HepG2 (cell line): ENCODE results near the gene ANKRD53. TPM values are rescaled to one million over a fixed set of nuclear protein-coding genes. Genes with fewer than 3 reads are reported as not detected.
A peak's percentile ranks its signal among the peaks of the same experiment; 100 is the strongest.

Experiments used
- ATAC-seq: fragments of 200-7000 bp; cut with Tn5 transposase; 3 replicates; pipeline ENCODE4 v1.9.1; 2020; ENCODE audit warnings: mild to moderate bottlenecking, moderate library complexity
- BruUV-seq: library from RNA; stranded (reverse); fragments of 400-500 nt; replicated peaks from 2 replicates; lab custom pipeline; 2021; lab: Mats Ljungman, UMichigan
- CTCF ChIA-PET: fragments of 300-600 bp; formaldehyde crosslinking; extraction: SDS; loops from one replicate; lab custom pipeline; 2021; ENCODE audit warnings: low total read pairs, inconsistent platforms, low intra/inter-chr PET ratio; lab: Yijun Ruan, JAX
- POLR2A ChIA-PET: fragments of 350-600 bp; sonication (Branson Sonifier 250); formaldehyde crosslinking; loops from one replicate; lab custom pipeline; 2020; ENCODE audit warnings: antibody characterized with exemption, inconsistent platforms; lab: Yijun Ruan, JAX
- DNase-seq: peaks from one replicate; pipeline ENCODE4 v3.0.0-alpha.2; 2015; ENCODE audit warnings: low spot score
- FAIRE-seq: peaks from 3 replicates; lab custom pipeline; 2011; peaks lifted over from hg19 to GRCh38; lab: Jason Lieb, UNC
- H2AFZ ChIP-seq: one replicate; pipeline ENCODE4 v1.6.1; 2011; ENCODE audit warnings: low read length, inconsistent platforms
- H3K27ac ChIP-seq: fragments of 300-600 bp; 3 replicates; pipeline ENCODE4 v1.8.0; 2011; ENCODE audit warnings: mixed run types, mild to moderate bottlenecking, mixed read lengths, low read length, inconsistent platforms; ENCODE audit not compliant: insufficient read depth; ENCODE audit errors: extremely low read length
- H3K27me3 ChIP-seq, 2 experiments: fragments of 200-600 bp in 1 of 2; 2 replicates in 1 of 2; 3 replicates in 1 of 2; pipeline versions ENCODE4 v1.6.0 to v1.8.0; 2011; ENCODE audit warnings: low read length in 2 of 2, mild to moderate bottlenecking in 2 of 2, moderate library complexity in 2 of 2, inconsistent platforms in 1 of 2; ENCODE audit not compliant: insufficient read depth in 2 of 2, control insufficient read depth in 1 of 2
- H3K36me3 ChIP-seq, 2 experiments: fragments of 200-600 bp in 1 of 2; replicated peaks in 1 of 2; 2 replicates in 1 of 2; 3 replicates in 1 of 2; pipeline versions ENCODE4 v1.5.1 to v1.8.0; 2011; ENCODE audit warnings: low read length in 2 of 2, inconsistent platforms in 1 of 2; ENCODE audit not compliant: insufficient read depth in 2 of 2, control insufficient read depth in 1 of 2
- H3K4me1 ChIP-seq: 2 replicates; pipeline ENCODE4 v1.5.1; 2012; ENCODE audit warnings: low read length, inconsistent platforms; ENCODE audit not compliant: insufficient read depth
- H3K4me2 ChIP-seq: 2 replicates; pipeline ENCODE4 v1.6.0; 2011; ENCODE audit warnings: low read depth, low read length, inconsistent platforms
- H3K4me3 ChIP-seq, 3 experiments: fragments of 200-600 bp in 1 of 3; sonication (generic), shearing (Covaris generic) in 1 of 3; replicated peaks in 1 of 3; 2 replicates each; pipeline ENCODE4 v1.5.1; 2011 to 2016; ENCODE audit warnings: low read length in 3 of 3, inconsistent platforms in 2 of 3, low read depth in 2 of 3, mild to moderate bottlenecking in 2 of 3, control low read depth in 1 of 3, mixed read lengths in 1 of 3; ENCODE audit not compliant: insufficient read depth in 1 of 3
- H3K79me2 ChIP-seq: one replicate; pipeline ENCODE4 v1.6.1; 2011; ENCODE audit warnings: low read length, inconsistent platforms; ENCODE audit not compliant: insufficient read depth
- H3K9ac ChIP-seq: 2 replicates; pipeline ENCODE4 v1.6.0; 2011; ENCODE audit warnings: mild to moderate bottlenecking, low read depth, low read length, inconsistent platforms; ENCODE audit not compliant: insufficient read depth
- H3K9me3 ChIP-seq: 2 replicates; pipeline ENCODE4 v1.5.1; 2012; ENCODE audit warnings: mild to moderate bottlenecking, low read length
- H4K20me1 ChIP-seq: 2 replicates; pipeline ENCODE4 v1.6.0; 2011; ENCODE audit warnings: inconsistent platforms, mild to moderate bottlenecking, low read length, moderate library complexity; ENCODE audit not compliant: insufficient read depth
- ADNP ChIP-seq: sonication (generic); formaldehyde crosslinking; IDR thresholded peaks from 2 replicates; pipeline ENCODE4 v1.4.0; 2020; ENCODE audit warnings: missing genetic modification reagents
- CHD4 ChIP-seq: fragments of 200-600 bp; sonication (generic); IDR thresholded peaks from 2 replicates; pipeline ENCODE4 v1.7.0; 2017; ENCODE audit warnings: mild to moderate bottlenecking, low read length, borderline replicate concordance
- KLF11 ChIP-seq: IDR thresholded peaks from 2 replicates; pipeline ENCODE4 v1.6.1; 2016; ENCODE audit warnings: missing compliant biosample characterization
- MED13 ChIP-seq: sonication (generic); formaldehyde crosslinking; IDR thresholded peaks from 2 replicates; pipeline ENCODE4 v1.5.0; 2020; ENCODE audit warnings: missing genetic modification reagents
- NCOA2 ChIP-seq: sonication (generic); formaldehyde crosslinking; IDR thresholded peaks from 2 replicates; pipeline ENCODE4 v1.8.0; 2022; ENCODE audit warnings: inconsistent platforms
- POLR2AphosphoS2 ChIP-seq: IDR thresholded peaks from 2 replicates; pipeline ENCODE4 v1.6.1; 2011; ENCODE audit warnings: low read depth, low read length, improper control_type of control experiment
- POLR2AphosphoS5 ChIP-seq: IDR thresholded peaks from 2 replicates; pipeline ENCODE4 v1.6.1; 2012; ENCODE audit warnings: low read depth, low read length
- SMAD9 ChIP-seq: sonication (generic); formaldehyde crosslinking; IDR thresholded peaks from 2 replicates; pipeline ENCODE4 v1.5.1; 2020; ENCODE audit warnings: mild to moderate bottlenecking, missing genetic modification reagents
- SNAPC2 ChIP-seq: sonication (generic); formaldehyde crosslinking; IDR thresholded peaks from 2 replicates; pipeline ENCODE4 v1.8.1; 2022; ENCODE audit warnings: mild to moderate bottlenecking, missing genetic modification reagents
- ZNF12 ChIP-seq: sonication (generic); formaldehyde crosslinking; IDR thresholded peaks from 2 replicates; pipeline ENCODE4 v1.5.0; 2020; ENCODE audit warnings: missing genetic modification reagents
- ZNF274 ChIP-seq: sonication (generic); formaldehyde crosslinking; IDR thresholded peaks from 2 replicates; pipeline ENCODE4 v1.5.1; 2020; ENCODE audit warnings: mild to moderate bottlenecking, missing genetic modification reagents
- ZNF30 ChIP-seq: sonication (generic); formaldehyde crosslinking; IDR thresholded peaks from 2 replicates; pipeline ENCODE4 v1.5.0; 2020; ENCODE audit warnings: mild to moderate bottlenecking, missing genetic modification reagents
- ZNF446 ChIP-seq: sonication (generic); formaldehyde crosslinking; IDR thresholded peaks from 2 replicates; pipeline ENCODE4 v1.5.0; 2020; ENCODE audit warnings: mild to moderate bottlenecking, missing genetic modification reagents
- ZNF510 ChIP-seq: sonication (generic); formaldehyde crosslinking; IDR thresholded peaks from 2 replicates; pipeline ENCODE4 v1.4.0; 2020; ENCODE audit warnings: low read depth, mild to moderate bottlenecking, missing genetic modification reagents
- ZNF550 ChIP-seq: sonication (generic); formaldehyde crosslinking; IDR thresholded peaks from 2 replicates; pipeline ENCODE4 v1.4.0; 2020; ENCODE audit warnings: mild to moderate bottlenecking, missing genetic modification reagents, borderline replicate concordance
- ZNF713 ChIP-seq: sonication (generic); formaldehyde crosslinking; IDR thresholded peaks from 2 replicates; pipeline ENCODE4 v1.4.0; 2020; ENCODE audit warnings: mild to moderate bottlenecking, missing genetic modification reagents
- ZNF747 ChIP-seq: sonication (generic); formaldehyde crosslinking; IDR thresholded peaks from 2 replicates; pipeline ENCODE4 v1.8.1; 2023; ENCODE audit warnings: missing genetic modification reagents, mild to moderate bottlenecking, borderline replicate concordance
- ZNF766 ChIP-seq: sonication (generic); formaldehyde crosslinking; IDR thresholded peaks from 2 replicates; pipeline ENCODE4 v1.5.0; 2020; ENCODE audit warnings: missing genetic modification reagents, borderline replicate concordance
- ZSCAN21 ChIP-seq: sonication (generic); formaldehyde crosslinking; IDR thresholded peaks from 2 replicates; pipeline ENCODE4 v1.8.0; 2022; ENCODE audit warnings: mild to moderate bottlenecking, missing genetic modification reagents, moderate library complexity, borderline replicate concordance
- WGBS: methylation state at CpG from one replicate; pipeline ENCODE4 v1.1.6; 2017; ENCODE audit warnings: low lambda C conversion rate; 5-methylcytosine and 5-hydroxymethylcytosine counted together
- in situ Hi-C: cut with HindIII; loops from 2 replicates; pipeline ENCODE4 v1.10.0; 2017; ENCODE audit warnings: low pct_unique_long_range_greater_than_20kb; ENCODE audit not compliant: extremely low pct_ligation_motif_present
- intact Hi-C: fragments of 100-400 bp; cut with micrococcal nuclease; formaldehyde crosslinking; loops from one replicate; pipeline ENCODE4 v1.10.0; 2022; ENCODE audit not compliant: unreplicated experiment
- polyA plus RNA-seq, 8 experiments: library from polyadenylated mRNA; depleted of rRNA in 3 of 8; stranded (reverse) in 7 of 8; unstranded in 1 of 8; fragments of >200 nt; fragmentation: Illumina TruSeq in 4 of 8; extraction: Trizol in 4 of 8; gene quantifications; 2 replicates each; pipeline versions ENCODE4 v1.2.1 to v1.2.3, GENCODE V29; 2011 to 2016; ENCODE audit warnings: low read depth in 4 of 8, missing spikeins in 1 of 8, mixed read lengths in 1 of 8; ENCODE audit not compliant: insufficient read depth in 1 of 8
- total RNA-seq, 5 experiments: library from RNA; depleted of rRNA; stranded (reverse); fragments of >200 nt; fragmentation: Illumina TruSeq; extraction: Trizol; gene quantifications; 2 replicates each; pipeline ENCODE4 v1.2.3, GENCODE V29; 2016; ENCODE audit warnings: low read depth in 1 of 5
- TF ChIP-seq, protein P1 (sequence below): sonication (generic); formaldehyde crosslinking; IDR thresholded peaks from 2 replicates; pipeline ENCODE4 v1.5.0; 2020; ENCODE audit warnings: mild to moderate bottlenecking, missing genetic modification reagents
- TF ChIP-seq, protein P2 (sequence below): IDR thresholded peaks from 2 replicates; pipeline ENCODE4 v1.6.1; 2016; ENCODE audit warnings: missing genetic modification reagents, missing compliant biosample characterization

Gene ANKRD53
- total and polyA plus RNA-seq, 2 of the 13 experiments (the other 11 are each of a cell fraction or from before 2014, with no cell fraction given) = 0.15 TPM; not detected in 1

DNA sequence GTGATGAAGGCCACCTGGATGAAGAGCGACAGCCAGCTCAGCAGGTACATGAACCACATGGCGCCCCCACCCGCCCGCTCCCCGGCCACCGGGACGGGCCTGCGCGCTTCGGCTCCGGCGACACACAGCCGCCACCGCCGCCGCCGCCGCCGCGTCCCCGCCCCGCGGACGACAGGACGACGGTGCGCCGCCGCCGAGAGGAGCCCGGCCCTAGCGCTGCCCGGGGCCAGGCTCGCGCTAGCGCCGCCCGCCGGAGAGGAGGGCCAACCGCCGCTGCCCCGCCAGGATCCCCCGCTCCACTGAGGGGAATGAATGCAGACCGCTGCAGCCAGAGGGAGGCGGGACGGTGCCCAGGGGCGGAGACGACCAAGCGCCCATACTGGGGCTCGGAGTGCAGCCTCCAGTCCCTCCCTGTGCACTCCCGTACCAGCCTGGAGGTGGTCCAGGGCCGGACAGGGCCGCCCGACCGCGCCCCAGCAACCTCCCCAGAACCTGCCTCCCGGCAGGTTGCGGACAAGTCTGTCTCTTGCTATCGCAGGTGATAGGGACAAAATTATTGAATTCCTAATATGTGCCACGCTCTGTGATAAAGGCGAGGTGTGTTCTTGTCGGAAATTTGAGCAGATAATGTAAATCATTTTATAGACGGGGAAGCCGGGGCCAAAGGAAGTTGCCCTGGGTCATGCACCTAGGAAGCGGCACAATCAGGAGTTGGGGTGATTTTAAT, 16.4 kb downstream of the ANKRD53 start, which contains the start of gene TEX261:
Gene TEX261, minus strand, starts transcription at position 175 of the 727 bp plus-strand sequence. Its CDS starts 116 bp downstream, at position 59.
- in situ Hi-C loops = no loop called here
- intact Hi-C loops = no loop called here
- FAIRE-seq (peak; percentile 34), DNase-seq (peak; percentile 84), ATAC-seq (peak; percentile 95)
- Histone ChIP-seq H3K36me3 (peaks cover 11 to 18% of the 10 kb centered on the region in 2 experiments), H3K9me3 (no peaks in the 10 kb centered on the region), H3K4me3 (peak within 1 kb of the TSS; percentile 65 to 96 (median 86)), H3K27ac (peak within 1 kb of the TSS; percentile 61), H3K4me1 (peaks cover 48% of the 10 kb centered on the region), H3K9ac (peak within 1 kb of the TSS; percentile 92), H3K4me2 (peak within 1 kb of the TSS; percentile 98), H3K27me3 (no peaks in the 10 kb centered on the region; a peak in 1 of 5 replicates), H3K79me2 (peaks cover 19% of the 10 kb centered on the region), H2AFZ (peak within 1 kb of the TSS; percentile 96), H4K20me1 (peaks cover 8% of the 10 kb centered on the region)
- CTCF ChIA-PET = interaction anchor here (1.4 to 2.0 kb wide), 3 partner anchors 17 to 123 kb away, joined by 3 to 9 read pairs (median 4); no protein-coding TSS in a partner anchor
- 1% methylated on average over 20 of the region's 65 CpGs for WGBS
- POLR2A ChIA-PET = interaction anchor here (1.0 to 1.1 kb wide), 2 partner anchors 17 to 74 kb away, joined by 3 to 4 read pairs; partner anchors contain the start of genes ANKRD53 and NAGK
- no TSS peak for BruUV-seq
- peak; percentile 38; the same call in 1 of the 2 replicates for TF ChIP-seq ZNF713 (CRISPR knock-in tag)
- 0 out of 2 replicates have a peak, but pooled peaks have one; percentile 47 for TF ChIP-seq MED13
- peak; percentile 22; the same call in 1 of the 2 replicates for TF ChIP-seq ZNF12 (CRISPR knock-in tag)
- no peak for TF ChIP-seq ZNF30 (CRISPR knock-in tag)
- TF ChIP-seq ZNF766 (CRISPR knock-in tag) = no peak
- TF ChIP-seq ZNF510 (CRISPR knock-in tag) = peak; percentile 49; the same call in 1 of the 2 replicates
- no peak for TF ChIP-seq NCOA2
- no peak for TF ChIP-seq ZSCAN21 (CRISPR knock-in tag)
- TF ChIP-seq, protein P1, sequence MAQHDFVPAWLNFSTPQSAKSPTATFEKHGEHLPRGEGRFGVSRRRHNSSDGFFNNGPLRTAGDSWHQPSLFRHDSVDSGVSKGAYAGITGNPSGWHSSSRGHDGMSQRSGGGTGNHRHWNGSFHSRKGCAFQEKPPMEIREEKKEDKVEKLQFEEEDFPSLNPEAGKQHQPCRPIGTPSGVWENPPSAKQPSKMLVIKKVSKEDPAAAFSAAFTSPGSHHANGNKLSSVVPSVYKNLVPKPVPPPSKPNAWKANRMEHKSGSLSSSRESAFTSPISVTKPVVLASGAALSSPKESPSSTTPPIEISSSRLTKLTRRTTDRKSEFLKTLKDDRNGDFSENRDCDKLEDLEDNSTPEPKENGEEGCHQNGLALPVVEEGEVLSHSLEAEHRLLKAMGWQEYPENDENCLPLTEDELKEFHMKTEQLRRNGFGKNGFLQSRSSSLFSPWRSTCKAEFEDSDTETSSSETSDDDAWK = no peak
- no peak for TF ChIP-seq ZNF446
- TF ChIP-seq SMAD9 = peak; percentile 84; the same call in 1 of the 2 replicates
- TF ChIP-seq ZNF550 = no peak
- TF ChIP-seq KLF11 = peak; percentile 39; the same call in 1 of the 2 replicates
- TF ChIP-seq ZNF747 (CRISPR knock-in tag) = no peak; the same call in 1 of the 2 replicates
- TF ChIP-seq SNAPC2 = peak; percentile 78; the same call in 1 of the 2 replicates
- peak; percentile 91 for TF ChIP-seq ZNF274 (CRISPR knock-in tag)
- no peak for TF ChIP-seq POLR2AphosphoS2
- TF ChIP-seq, protein P2, sequence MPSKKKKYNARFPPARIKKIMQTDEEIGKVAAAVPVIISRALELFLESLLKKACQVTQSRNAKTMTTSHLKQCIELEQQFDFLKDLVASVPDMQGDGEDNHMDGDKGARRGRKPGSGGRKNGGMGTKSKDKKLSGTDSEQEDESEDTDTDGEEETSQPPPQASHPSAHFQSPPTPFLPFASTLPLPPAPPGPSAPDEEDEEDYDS = peak; percentile 50; the same call in 1 of the 2 replicates
- 0 out of 2 replicates have a peak, but pooled peaks have one; percentile 47 for TF ChIP-seq POLR2AphosphoS5
- no peak for TF ChIP-seq ADNP (CRISPR knock-in tag)
- TF ChIP-seq CHD4 = no peak
